H9 (cell line): ENCODE results near the gene FAM241A. TPM values are rescaled to one million over a fixed set of nuclear protein-coding genes. Genes with fewer than 3 reads are reported as not detected.

Experiments used
- DNase-seq: peaks from one replicate; pipeline ENCODE4 v3.0.0-alpha.2; 2017
- H2AFZ ChIP-seq: one replicate; pipeline ENCODE4 v1.6.1; 2013; ENCODE audit warnings: mild to moderate bottlenecking, low read length, control low read depth, moderate library complexity
- H2AK5ac ChIP-seq: 2 replicates; pipeline ENCODE4 v1.6.1; 2013; ENCODE audit warnings: low read length, control low read depth, mixed read lengths; ENCODE audit not compliant: insufficient read length
- H2BK120ac ChIP-seq: one replicate; pipeline ENCODE4 v1.6.1; 2013; ENCODE audit warnings: low read depth, mild to moderate bottlenecking, low read length, control low read depth, inconsistent platforms; ENCODE audit not compliant: poor library complexity, severe bottlenecking
- H2BK12ac ChIP-seq: 2 replicates; pipeline ENCODE4 v1.6.1; 2013; ENCODE audit warnings: low read length, control low read depth, mixed read lengths, low read depth; ENCODE audit not compliant: insufficient read length
- H2BK15ac ChIP-seq: 2 replicates; pipeline ENCODE4 v1.6.1; 2013; ENCODE audit warnings: low read depth, low read length, control low read depth
- H2BK20ac ChIP-seq: one replicate; pipeline ENCODE4 v1.6.1; 2013; ENCODE audit warnings: low read depth, mild to moderate bottlenecking, low read length, control low read depth, inconsistent platforms; ENCODE audit not compliant: poor library complexity, severe bottlenecking
- H2BK5ac ChIP-seq: 2 replicates; pipeline ENCODE4 v1.6.1; 2013; ENCODE audit warnings: low read length, control low read depth, mixed read lengths; ENCODE audit not compliant: insufficient read length
- H3K14ac ChIP-seq: 2 replicates; pipeline ENCODE4 v1.6.1; 2013; ENCODE audit warnings: low read length, control low read depth; ENCODE audit not compliant: insufficient read depth
- H3K18ac ChIP-seq: 2 replicates; pipeline ENCODE4 v1.6.1; 2013; ENCODE audit warnings: low read depth, mild to moderate bottlenecking, mixed read lengths, low read length, control low read depth; ENCODE audit not compliant: insufficient read length
- H3K23ac ChIP-seq: 2 replicates; pipeline ENCODE4 v1.6.1; 2013; ENCODE audit warnings: low read length, control low read depth, mixed read lengths, low read depth; ENCODE audit not compliant: insufficient read length
- H3K23me2 ChIP-seq: 2 replicates; pipeline ENCODE4 v1.6.1; 2013; ENCODE audit warnings: low read depth, mild to moderate bottlenecking, mixed read lengths, low read length, control low read depth; ENCODE audit not compliant: insufficient read length, poor library complexity, severe bottlenecking
- H3K27ac ChIP-seq: 2 replicates; pipeline ENCODE4 v1.5.1; 2013; ENCODE audit warnings: low read length, control low read depth, mixed read lengths, low read depth; ENCODE audit not compliant: insufficient read length
- H3K27me3 ChIP-seq: 2 replicates; pipeline ENCODE4 v1.6.1; 2013; ENCODE audit warnings: low read length, control low read depth, inconsistent platforms; ENCODE audit not compliant: insufficient read depth
- H3K4ac ChIP-seq: 2 replicates; pipeline ENCODE4 v1.6.1; 2013; ENCODE audit warnings: low read depth, mild to moderate bottlenecking, control low read depth, inconsistent platforms, low read length, moderate library complexity
- H3K4me1 ChIP-seq: 2 replicates; pipeline ENCODE4 v1.6.1; 2013; ENCODE audit warnings: low read length, control low read depth, inconsistent platforms; ENCODE audit not compliant: insufficient read depth
- H3K4me2 ChIP-seq: 2 replicates; pipeline ENCODE4 v1.6.1; 2013; ENCODE audit warnings: low read length, control low read depth, mixed read lengths; ENCODE audit not compliant: insufficient read length, insufficient read depth
- H3K56ac ChIP-seq: 2 replicates; pipeline ENCODE4 v1.6.1; 2013; ENCODE audit warnings: low read depth, mild to moderate bottlenecking, mixed read lengths, low read length, control low read depth; ENCODE audit not compliant: insufficient read length
- H3K79me1 ChIP-seq: 2 replicates; pipeline ENCODE4 v1.6.1; 2013; ENCODE audit warnings: low read depth, mild to moderate bottlenecking, moderate library complexity, low read length, control low read depth, inconsistent platforms; ENCODE audit not compliant: insufficient read depth, poor library complexity, severe bottlenecking
- H3K79me2 ChIP-seq: 2 replicates; pipeline ENCODE4 v1.6.1; 2013; ENCODE audit warnings: low read length, control low read depth, inconsistent platforms; ENCODE audit not compliant: insufficient read depth
- H3K9ac ChIP-seq: 2 replicates; pipeline ENCODE4 v1.6.1; 2013; ENCODE audit warnings: low read length, control low read depth, mixed read lengths; ENCODE audit not compliant: insufficient read length; ENCODE audit errors: extremely low read depth
- H3K9me3 ChIP-seq: one replicate; pipeline ENCODE4 v1.6.1; 2013; ENCODE audit warnings: low read depth, low read length, inconsistent platforms; ENCODE audit not compliant: control insufficient read depth
- H3T11ph ChIP-seq: one replicate; pipeline ENCODE4 v1.6.1; 2013; ENCODE audit warnings: mild to moderate bottlenecking, low read length, control low read depth, inconsistent platforms
- H4K20me1 ChIP-seq: one replicate; pipeline ENCODE4 v1.6.1; 2013; ENCODE audit not compliant: control insufficient read depth, insufficient read length, insufficient read depth
- H4K5ac ChIP-seq: 2 replicates; pipeline ENCODE4 v1.6.1; 2013; ENCODE audit warnings: low read depth, mild to moderate bottlenecking, mixed read lengths, low read length, control low read depth; ENCODE audit not compliant: insufficient read length
- H4K8ac ChIP-seq: replicated peaks from 2 replicates; pipeline ENCODE4 v1.6.1; 2013; ENCODE audit warnings: low read length, control low read depth, mixed read lengths, low read depth; ENCODE audit not compliant: insufficient read length
- H4K91ac ChIP-seq: 2 replicates; pipeline ENCODE4 v1.6.1; 2013; ENCODE audit warnings: low read depth, mild to moderate bottlenecking, moderate library complexity, mixed read lengths, low read length, control low read depth; ENCODE audit not compliant: insufficient read length
- H3K27ac Mint-ChIP-seq, 3 experiments: 2 replicates in 2 of 3; 3 replicates in 1 of 3; pipeline ENCODE4 v1.8.0; 2020 to 2021; ENCODE audit warnings: mixed read lengths in 3 of 3, mild to moderate bottlenecking in 1 of 3, moderate library complexity in 1 of 3
- H3K27me3 Mint-ChIP-seq: 2 replicates; pipeline ENCODE4 v1.8.0; 2021; ENCODE audit warnings: low read depth, mild to moderate bottlenecking, moderate library complexity, mixed read lengths
- H3K36me3 Mint-ChIP-seq, 3 experiments: 2 replicates in 2 of 3; 3 replicates in 1 of 3; pipeline ENCODE4 v1.8.0; 2020 to 2021; ENCODE audit warnings: low read depth in 3 of 3, mixed read lengths in 3 of 3; ENCODE audit not compliant: insufficient read depth in 1 of 3
- H3K4me1 Mint-ChIP-seq, 2 experiments: 2 replicates each; pipeline ENCODE4 v1.8.0; 2020; ENCODE audit warnings: mixed read lengths in 2 of 2
- H3K4me3 Mint-ChIP-seq, 2 experiments: 2 replicates in 1 of 2; 3 replicates in 1 of 2; pipeline ENCODE4 v1.8.0; 2020 to 2021; ENCODE audit warnings: mild to moderate bottlenecking in 2 of 2, mixed read lengths in 2 of 2, moderate library complexity in 1 of 2
- H3K9me3 Mint-ChIP-seq, 2 experiments: 2 replicates in 1 of 2; 3 replicates in 1 of 2; pipeline ENCODE4 v1.8.0; 2020; ENCODE audit warnings: mild to moderate bottlenecking in 2 of 2, mixed read lengths in 2 of 2, moderate library complexity in 1 of 2
- WGBS: extraction: QIAGEN DNeasy Blood & Tissue Kit; methylation state at CpG from one replicate; pipeline ENCODE4 v1.1.7; 2013; ENCODE audit warnings: missing lambda C conversion rate, low lambda C conversion rate, mixed read lengths; ENCODE audit not compliant: insufficient read length; ENCODE audit errors: extremely low coverage; 5-methylcytosine and 5-hydroxymethylcytosine counted together
- total RNA-seq: library from RNA; stranded (reverse); gene quantifications from 2 replicates; pipeline ENCODE4 v1.2.1, GENCODE V29; 2021
- TF ChIP-seq, protein P1 (sequence below): fragments of 200-600 bp; sonication (generic); conservative IDR thresholded peaks from 3 replicates; pipeline ENCODE4 v1.8.0; 2021; ENCODE audit warnings: antibody characterized with exemption, mild to moderate bottlenecking

FAM241A gene
- total RNA-seq, 1 experiment from 2014 or later, result 0.13 TPM

- no peak overlapping the region for H4K5ac ChIP-seq
- Mint-ChIP-seq H3K9me3 (peaks cover 9 to 12% of the 10 kb centered on the region in 2 experiments; a peak in 3 of 5 replicates), H3K4me3 (no peak overlapping the region), H3K27ac (no peak overlapping the region), H3K4me1 (no peaks in the 10 kb centered on the region), H3K27me3 (no peaks in the 10 kb centered on the region; the same call in 1 of the 2 replicates), H3K36me3 (peaks cover 0 to 6% (median 5%) of the 10 kb centered on the region in 3 experiments; a peak in 4 of 7 replicates)
- no peak overlapping the region for H3K27ac ChIP-seq
- no peak overlapping the region for H3K14ac ChIP-seq
- H3K9me3 ChIP-seq, result no peaks in the 10 kb centered on the region
- no peaks in the 10 kb centered on the region for H3K79me1 ChIP-seq
- H2BK120ac ChIP-seq, result no peak overlapping the region
- DNase-seq, result no peak
- H2BK20ac ChIP-seq, result no peak overlapping the region
- H2AK5ac ChIP-seq, result no peak overlapping the region
- no peak overlapping the region for H2AFZ ChIP-seq
- H3K79me2 ChIP-seq, result no peaks in the 10 kb centered on the region
- no peak overlapping the region for H3K23ac ChIP-seq
- H2BK5ac ChIP-seq, result no peak overlapping the region
- no peak overlapping the region for H3K9ac ChIP-seq
- no peak overlapping the region for H3K4me2 ChIP-seq
- no peaks in the 10 kb centered on the region for H3K23me2 ChIP-seq
- H4K91ac ChIP-seq, result no peak overlapping the region
- no peak overlapping the region for H3K4ac ChIP-seq
- WGBS, result no CpG with 5 or more reads among the region's 7 CpGs
- H3K4me1 ChIP-seq, result no peaks in the 10 kb centered on the region
- H3K18ac ChIP-seq, result no peak overlapping the region
- no peak overlapping the region for H3T11ph ChIP-seq
- no peaks in the 10 kb centered on the region for H4K20me1 ChIP-seq
- TF ChIP-seq, protein P1, sequence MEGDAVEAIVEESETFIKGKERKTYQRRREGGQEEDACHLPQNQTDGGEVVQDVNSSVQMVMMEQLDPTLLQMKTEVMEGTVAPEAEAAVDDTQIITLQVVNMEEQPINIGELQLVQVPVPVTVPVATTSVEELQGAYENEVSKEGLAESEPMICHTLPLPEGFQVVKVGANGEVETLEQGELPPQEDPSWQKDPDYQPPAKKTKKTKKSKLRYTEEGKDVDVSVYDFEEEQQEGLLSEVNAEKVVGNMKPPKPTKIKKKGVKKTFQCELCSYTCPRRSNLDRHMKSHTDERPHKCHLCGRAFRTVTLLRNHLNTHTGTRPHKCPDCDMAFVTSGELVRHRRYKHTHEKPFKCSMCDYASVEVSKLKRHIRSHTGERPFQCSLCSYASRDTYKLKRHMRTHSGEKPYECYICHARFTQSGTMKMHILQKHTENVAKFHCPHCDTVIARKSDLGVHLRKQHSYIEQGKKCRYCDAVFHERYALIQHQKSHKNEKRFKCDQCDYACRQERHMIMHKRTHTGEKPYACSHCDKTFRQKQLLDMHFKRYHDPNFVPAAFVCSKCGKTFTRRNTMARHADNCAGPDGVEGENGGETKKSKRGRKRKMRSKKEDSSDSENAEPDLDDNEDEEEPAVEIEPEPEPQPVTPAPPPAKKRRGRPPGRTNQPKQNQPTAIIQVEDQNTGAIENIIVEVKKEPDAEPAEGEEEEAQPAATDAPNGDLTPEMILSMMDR, result no peak
- no peaks in the 10 kb centered on the region for H3K27me3 ChIP-seq
- no peak overlapping the region for H4K8ac ChIP-seq
- no peak overlapping the region for H3K56ac ChIP-seq
- H2BK12ac ChIP-seq, result no peak overlapping the region
- H2BK15ac ChIP-seq, result no peak overlapping the region
Observed at GRCh38 chr4:112219826-112220366, 74.6 kb downstream of the FAM241A start.
